ENCODE results near the gene GPR61.

Gene GPR61

DNA sequence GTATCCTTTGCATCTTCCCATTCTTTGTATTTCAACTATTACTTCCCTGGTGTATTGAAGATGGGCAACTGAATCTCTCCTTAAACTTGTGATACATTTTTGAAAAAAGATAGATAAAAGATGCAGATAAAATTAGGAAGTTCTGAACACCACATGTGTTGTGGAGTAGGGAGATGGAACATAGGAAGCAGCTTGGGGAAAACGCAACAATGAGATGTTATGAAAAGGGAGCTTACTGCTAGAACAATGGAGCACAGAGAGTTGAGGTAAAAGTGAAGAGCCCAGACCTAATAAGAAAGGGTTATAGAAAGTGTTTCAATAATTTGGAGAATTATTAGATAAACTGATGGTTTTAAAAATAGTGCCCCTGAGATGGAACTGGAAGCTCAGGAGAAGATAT is 29.7 kb downstream of the GPR61 start:
- no peak overlapping the region for H3K9ac ChIP-seq (ENCODE audit: low read depth, low read length, poor library complexity)
- no peak overlapping the region for H3K14ac ChIP-seq (ENCODE audit: low read length)
- no peaks in the 10 kb centered on the region for H3K9me3 ChIP-seq (replicated peaks in 1 of 2; ENCODE audit: control insufficient read depth in 2 of 2, insufficient read depth in 1 of 2, low read depth in 1 of 2, low read length in 2 of 2)
- WGBS, 2 donors (ENCODE audit: extremely low coverage in 2 of 2, insufficient read length in 2 of 2, insufficient replicate concordance in 1 of 2), result no CpG with 5 or more reads among the region's 1 CpG
- H2BK120ac ChIP-seq (ENCODE audit: low read depth, low read length), result no peak overlapping the region
- no peak overlapping the region for H3K18ac ChIP-seq (ENCODE audit: low read length)
- H2AFZ ChIP-seq (ENCODE audit: low read length), result no peak overlapping the region
- no peak overlapping the region for H2AK5ac ChIP-seq (ENCODE audit: low read depth, low read length)
- no peak overlapping the region for H3K23ac ChIP-seq (ENCODE audit: low read depth, low read length, poor library complexity)
- H3K4me3 ChIP-seq (ENCODE audit: low read length in 2 of 2), result no peak overlapping the region
- no peak overlapping the region for H3K4me2 ChIP-seq (ENCODE audit: insufficient read depth, low read length, poor library complexity, severe bottlenecking)
- DNase-seq (ENCODE audit: low spot score), result no peak
- H3K4ac ChIP-seq (ENCODE audit: low read length), result no peak overlapping the region
- peaks cover 2% of the 10 kb centered on the region for H3K79me1 ChIP-seq (ENCODE audit: low read depth, low read length)
- peaks cover 3 to 4% of the 10 kb centered on the region in 2 donors for H3K4me1 ChIP-seq (ENCODE audit: control insufficient read depth in 2 of 2, insufficient read depth in 1 of 2, low read depth in 1 of 2, low read length in 2 of 2)
- H3K27ac ChIP-seq (replicated peaks; ENCODE audit: low read length), result no peak overlapping the region
- H4K91ac ChIP-seq (ENCODE audit: low read depth, low read length, poor library complexity), result no peak overlapping the region
- H2BK15ac ChIP-seq (ENCODE audit: low read length), result no peak overlapping the region
- H4K8ac ChIP-seq (ENCODE audit: low read depth, low read length), result no peak overlapping the region
- H3K36me3 ChIP-seq (replicated peaks in 1 of 2; ENCODE audit: control insufficient read depth in 2 of 2, insufficient read depth in 2 of 2, low read length in 2 of 2), result peaks cover 0 to 12% of the 10 kb centered on the region in 2 donors
- no peaks in the 10 kb centered on the region for H3K27me3 ChIP-seq (ENCODE audit: control insufficient read depth in 3 of 3, insufficient read depth in 3 of 3, low read depth in 1 of 3, low read length in 3 of 3)
- no peak overlapping the region for H2BK5ac ChIP-seq (ENCODE audit: low read length)
- H2BK12ac ChIP-seq (ENCODE audit: low read length), result no peak overlapping the region

- Histone ChIP-seq H2BK5ac (ENCODE audit: low read length) (no peak overlapping the region), H3K4me2 (ENCODE audit: insufficient read depth, low read length, poor library complexity, severe bottlenecking) (no peak overlapping the region), H3K18ac (ENCODE audit: low read length) (no peak overlapping the region), H3K27ac (replicated peaks; ENCODE audit: low read length) (no peak overlapping the region), H2BK120ac (ENCODE audit: low read depth, low read length) (no peak overlapping the region), H3K14ac (ENCODE audit: low read length) (no peak overlapping the region), H3K9me3 (replicated peaks in 1 of 2; ENCODE audit: control insufficient read depth in 2 of 2, insufficient read depth in 1 of 2, low read depth in 1 of 2, low read length in 2 of 2) (no peaks in the 10 kb centered on the region), H3K4me3 (ENCODE audit: low read length in 2 of 2) (no peak overlapping the region), H3K4ac (ENCODE audit: low read length) (no peak overlapping the region), H2BK15ac (ENCODE audit: low read length) (no peak overlapping the region), H2AFZ (ENCODE audit: low read length) (no peak overlapping the region), H4K8ac (ENCODE audit: low read depth, low read length) (no peak overlapping the region), H3K23ac (ENCODE audit: low read depth, low read length, poor library complexity) (no peak overlapping the region), H2AK5ac (ENCODE audit: low read depth, low read length) (no peak overlapping the region), H3K79me1 (ENCODE audit: low read depth, low read length) (no peaks in the 10 kb centered on the region), H2BK12ac (ENCODE audit: low read length) (no peak overlapping the region), H3K27me3 (ENCODE audit: control insufficient read depth in 3 of 3, insufficient read depth in 3 of 3, low read depth in 1 of 3, low read length in 3 of 3) (no peaks in the 10 kb centered on the region), H3K36me3 (replicated peaks in 1 of 2; ENCODE audit: control insufficient read depth in 2 of 2, insufficient read depth in 2 of 2, low read length in 2 of 2) (peaks cover 0 to 21% of the 10 kb centered on the region in 2 donors), H3K4me1 (ENCODE audit: control insufficient read depth in 2 of 2, insufficient read depth in 1 of 2, low read depth in 1 of 2, low read length in 2 of 2) (peaks cover 0 to 1% of the 10 kb centered on the region in 2 donors), H4K91ac (ENCODE audit: low read depth, low read length, poor library complexity) (no peak overlapping the region), H3K9ac (ENCODE audit: low read depth, low read length, poor library complexity) (no peak overlapping the region)
- no CpG with 5 or more reads among the region's 3 CpGs for WGBS, 2 donors (ENCODE audit: extremely low coverage in 2 of 2, insufficient read length in 2 of 2, insufficient replicate concordance in 1 of 2)
- DNase-seq (ENCODE audit: low spot score), result no peak
Measured at GRCh38 chr1:109570414-109570813, 30.7 kb downstream of the GPR61 start.

DNA sequence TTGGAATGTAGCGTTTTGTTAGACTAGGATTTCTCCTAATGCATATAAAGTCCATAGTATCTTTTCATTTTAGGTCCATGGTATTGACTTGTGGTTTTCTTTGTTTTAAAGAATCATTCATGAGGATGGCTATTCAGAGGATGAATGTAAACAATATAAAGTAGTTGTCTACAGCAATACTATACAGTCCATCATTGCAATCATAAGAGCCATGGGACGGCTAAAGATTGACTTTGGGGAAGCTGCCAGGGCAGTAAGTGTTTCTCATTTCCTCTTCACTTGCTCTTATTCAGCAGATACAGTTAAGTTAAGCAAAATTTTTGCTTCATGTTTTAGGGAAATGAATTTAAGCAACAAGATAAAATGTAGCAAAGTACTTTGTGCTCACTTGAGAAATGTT is 34.1 kb downstream of the GPR61 start:
- no peak overlapping the region for H3K4me3 ChIP-seq (ENCODE audit: low read length in 2 of 2)
- no peaks in the 10 kb centered on the region for H3K9me3 ChIP-seq (replicated peaks in 1 of 2; ENCODE audit: control insufficient read depth in 2 of 2, insufficient read depth in 1 of 2, low read depth in 1 of 2, low read length in 2 of 2)
- no peak overlapping the region for H2BK12ac ChIP-seq (ENCODE audit: low read length)
- peaks cover 0 to 47% of the 10 kb centered on the region in 2 donors for H3K36me3 ChIP-seq (replicated peaks in 1 of 2; ENCODE audit: control insufficient read depth in 2 of 2, insufficient read depth in 2 of 2, low read length in 2 of 2)
- H3K27me3 ChIP-seq (ENCODE audit: control insufficient read depth in 3 of 3, insufficient read depth in 3 of 3, low read depth in 1 of 3, low read length in 3 of 3), result no peaks in the 10 kb centered on the region
- no CpG with 5 or more reads among the region's 2 CpGs for WGBS, 2 donors (ENCODE audit: extremely low coverage in 2 of 2, insufficient read length in 2 of 2, insufficient replicate concordance in 1 of 2)
- no peak overlapping the region for H2AK5ac ChIP-seq (ENCODE audit: low read depth, low read length)
- H2BK15ac ChIP-seq (ENCODE audit: low read length), result no peak overlapping the region
- no peak overlapping the region for H3K18ac ChIP-seq (ENCODE audit: low read length)
- H4K91ac ChIP-seq (ENCODE audit: low read depth, low read length, poor library complexity), result no peak overlapping the region
- H3K27ac ChIP-seq (replicated peaks; ENCODE audit: low read length), result no peak overlapping the region
- H3K9ac ChIP-seq (ENCODE audit: low read depth, low read length, poor library complexity), result no peak overlapping the region
- H4K8ac ChIP-seq (ENCODE audit: low read depth, low read length), result no peak overlapping the region
- no peak overlapping the region for H3K4ac ChIP-seq (ENCODE audit: low read length)
- no peak overlapping the region for H2BK5ac ChIP-seq (ENCODE audit: low read length)
- no peaks in the 10 kb centered on the region for H3K79me1 ChIP-seq (ENCODE audit: low read depth, low read length)
- no peak overlapping the region for H3K23ac ChIP-seq (ENCODE audit: low read depth, low read length, poor library complexity)
- no peaks in the 10 kb centered on the region for H3K4me1 ChIP-seq (ENCODE audit: control insufficient read depth in 2 of 2, insufficient read depth in 1 of 2, low read depth in 1 of 2, low read length in 2 of 2)
- H2BK120ac ChIP-seq (ENCODE audit: low read depth, low read length), result no peak overlapping the region
- no peak overlapping the region for H2AFZ ChIP-seq (ENCODE audit: low read length)
- DNase-seq (ENCODE audit: low spot score), result no peak
- no peak overlapping the region for H3K4me2 ChIP-seq (ENCODE audit: insufficient read depth, low read length, poor library complexity, severe bottlenecking)
- H3K14ac ChIP-seq (ENCODE audit: low read length), result no peak overlapping the region

- WGBS, 2 donors (ENCODE audit: extremely low coverage in 2 of 2, insufficient read length in 2 of 2, insufficient replicate concordance in 1 of 2), result no CpG with 5 or more reads among the region's 3 CpGs
- peaks cover 1% of the 10 kb centered on the region for H3K79me1 ChIP-seq (ENCODE audit: low read depth, low read length)
- no peak overlapping the region for H4K8ac ChIP-seq (ENCODE audit: low read depth, low read length)
- no peak overlapping the region for H2AK5ac ChIP-seq (ENCODE audit: low read depth, low read length)
- no peak overlapping the region for H3K4ac ChIP-seq (ENCODE audit: low read length)
- no peak overlapping the region for H3K27ac ChIP-seq (replicated peaks; ENCODE audit: low read length)
- no peak overlapping the region for H4K91ac ChIP-seq (ENCODE audit: low read depth, low read length, poor library complexity)
- no peak overlapping the region for H2AFZ ChIP-seq (ENCODE audit: low read length)
- H2BK15ac ChIP-seq (ENCODE audit: low read length), result no peak overlapping the region
- H3K27me3 ChIP-seq (ENCODE audit: control insufficient read depth in 3 of 3, insufficient read depth in 3 of 3, low read depth in 1 of 3, low read length in 3 of 3), result no peaks in the 10 kb centered on the region
- H3K18ac ChIP-seq (ENCODE audit: low read length), result no peak overlapping the region
- H3K4me2 ChIP-seq (ENCODE audit: insufficient read depth, low read length, poor library complexity, severe bottlenecking), result no peak overlapping the region
- no peak overlapping the region for H2BK120ac ChIP-seq (ENCODE audit: low read depth, low read length)
- H3K9me3 ChIP-seq (replicated peaks in 1 of 2; ENCODE audit: control insufficient read depth in 2 of 2, insufficient read depth in 1 of 2, low read depth in 1 of 2, low read length in 2 of 2), result no peaks in the 10 kb centered on the region
- no peak overlapping the region for H3K4me3 ChIP-seq (ENCODE audit: low read length in 2 of 2)
- H3K14ac ChIP-seq (ENCODE audit: low read length), result no peak overlapping the region
- H3K36me3 ChIP-seq (replicated peaks in 1 of 2; ENCODE audit: control insufficient read depth in 2 of 2, insufficient read depth in 2 of 2, low read length in 2 of 2), result peaks cover 0 to 89% of the 10 kb centered on the region in 2 donors
- no peak overlapping the region for H3K9ac ChIP-seq (ENCODE audit: low read depth, low read length, poor library complexity)
- H2BK12ac ChIP-seq (ENCODE audit: low read length), result no peak overlapping the region
- no peak overlapping the region for H2BK5ac ChIP-seq (ENCODE audit: low read length)
- no peaks in the 10 kb centered on the region for H3K4me1 ChIP-seq (ENCODE audit: control insufficient read depth in 2 of 2, insufficient read depth in 1 of 2, low read depth in 1 of 2, low read length in 2 of 2)
- no peak for DNase-seq (ENCODE audit: low spot score)
- no peak overlapping the region for H3K23ac ChIP-seq (ENCODE audit: low read depth, low read length, poor library complexity)
Measured at GRCh38 chr1:109578947-109579443, 39.3 kb downstream of the GPR61 start.
